DND-41 (cell line): ENCODE results near the gene ARF1.

ENCODE experiments used
- EZH2 ChIP-seq: IDR thresholded peaks from 3 replicates; pipeline ENCODE4 v1.6.1; 2012; ENCODE audit warnings: borderline replicate concordance, low read depth, mild to moderate bottlenecking, moderate library complexity, low read length, inconsistent platforms; ENCODE audit not compliant: severe bottlenecking
- TF ChIP-seq, protein P1 (sequence below): IDR thresholded peaks from 2 replicates; pipeline ENCODE4 v1.5.1; 2012; ENCODE audit warnings: borderline replicate concordance, low read length, moderate library complexity, mild to moderate bottlenecking; ENCODE audit not compliant: poor library complexity, severe bottlenecking; ENCODE audit errors: extremely low read depth

DNA sequence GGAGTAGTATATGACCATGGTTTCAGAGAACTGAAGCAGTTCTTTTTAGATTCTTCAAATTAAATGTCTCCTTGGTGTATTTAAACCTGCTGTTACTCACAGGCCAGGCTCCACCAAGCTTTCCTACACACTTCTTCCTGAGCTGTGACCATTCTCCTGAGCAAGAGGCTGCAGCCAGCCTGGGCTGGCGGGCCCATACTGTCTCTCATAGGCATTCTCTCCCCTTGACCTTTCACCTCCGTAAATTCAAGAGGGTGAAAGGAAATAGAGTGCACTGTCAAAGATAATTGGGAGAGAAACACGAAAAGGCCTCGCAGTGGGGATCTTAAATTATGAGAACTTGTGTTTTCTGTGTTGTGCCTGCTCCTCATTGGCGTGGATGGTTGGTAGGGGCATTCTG is 2.3 kb downstream of the ARF1 start:
- TF ChIP-seq, protein P1, sequence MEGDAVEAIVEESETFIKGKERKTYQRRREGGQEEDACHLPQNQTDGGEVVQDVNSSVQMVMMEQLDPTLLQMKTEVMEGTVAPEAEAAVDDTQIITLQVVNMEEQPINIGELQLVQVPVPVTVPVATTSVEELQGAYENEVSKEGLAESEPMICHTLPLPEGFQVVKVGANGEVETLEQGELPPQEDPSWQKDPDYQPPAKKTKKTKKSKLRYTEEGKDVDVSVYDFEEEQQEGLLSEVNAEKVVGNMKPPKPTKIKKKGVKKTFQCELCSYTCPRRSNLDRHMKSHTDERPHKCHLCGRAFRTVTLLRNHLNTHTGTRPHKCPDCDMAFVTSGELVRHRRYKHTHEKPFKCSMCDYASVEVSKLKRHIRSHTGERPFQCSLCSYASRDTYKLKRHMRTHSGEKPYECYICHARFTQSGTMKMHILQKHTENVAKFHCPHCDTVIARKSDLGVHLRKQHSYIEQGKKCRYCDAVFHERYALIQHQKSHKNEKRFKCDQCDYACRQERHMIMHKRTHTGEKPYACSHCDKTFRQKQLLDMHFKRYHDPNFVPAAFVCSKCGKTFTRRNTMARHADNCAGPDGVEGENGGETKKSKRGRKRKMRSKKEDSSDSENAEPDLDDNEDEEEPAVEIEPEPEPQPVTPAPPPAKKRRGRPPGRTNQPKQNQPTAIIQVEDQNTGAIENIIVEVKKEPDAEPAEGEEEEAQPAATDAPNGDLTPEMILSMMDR: no peak
- no peak for TF ChIP-seq EZH2
